GM12891 (cell line): ENCODE measurements around the gene GOLT1B. TPM values are rescaled to one million over a fixed set of nuclear protein-coding genes. Genes with fewer than 3 reads are reported as not detected.
"Not testable (repeated sequence)": the region's sequence is repeated elsewhere in the genome, so short reads cannot be mapped to it uniquely, and the experiment has no call there.

Experiments
- DNase-seq: peaks from one replicate; pipeline ENCODE4 v3.0.0; 2011; ENCODE audit warnings: low spot score; ENCODE audit not compliant: insufficient read length
- FAIRE-seq: peaks from 2 replicates; lab custom pipeline; 2011; peaks lifted over from hg19 to GRCh38; lab: Jason Lieb, UNC
- PAX5 ChIP-seq: IDR thresholded peaks from 2 replicates; pipeline ENCODE4 v1.6.1; 2011; ENCODE audit warnings: low read length, moderate library complexity, mild to moderate bottlenecking; ENCODE audit not compliant: insufficient read depth, severe bottlenecking
- POLR2A ChIP-seq: IDR thresholded peaks from 2 replicates; pipeline ENCODE4 v1.6.1; 2011; ENCODE audit warnings: low read depth, low read length, control low read depth
- POLR2AphosphoS5 ChIP-seq: IDR thresholded peaks from 2 replicates; pipeline ENCODE4 v1.6.1; 2011; ENCODE audit warnings: low read depth, low read length, control low read depth
- POU2F2 ChIP-seq: IDR thresholded peaks from 2 replicates; pipeline ENCODE4 v1.6.1; 2011; ENCODE audit warnings: low read depth, mild to moderate bottlenecking, control low read depth, low read length, moderate library complexity
- SPI1 ChIP-seq: IDR thresholded peaks from 2 replicates; pipeline ENCODE4 v1.6.1; 2011; ENCODE audit warnings: low read depth, low read length, control low read depth
- TAF1 ChIP-seq: IDR thresholded peaks from 2 replicates; pipeline ENCODE4 v1.6.1; 2011; ENCODE audit warnings: low read depth, low read length, control low read depth
- polyA plus RNA-seq: library from polyadenylated mRNA; unstranded; fragments of >200 nt; gene quantifications from one replicate; pipeline ENCODE4 v1.2.1, GENCODE V29; 2012; ENCODE audit warnings: low read depth, missing spikeins, inconsistent platforms; ENCODE audit not compliant: missing spikeins

The GOLT1B gene, protein sequence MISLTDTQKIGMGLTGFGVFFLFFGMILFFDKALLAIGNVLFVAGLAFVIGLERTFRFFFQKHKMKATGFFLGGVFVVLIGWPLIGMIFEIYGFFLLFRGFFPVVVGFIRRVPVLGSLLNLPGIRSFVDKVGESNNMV
- 11.2 TPM for polyA plus RNA-seq

DNA sequence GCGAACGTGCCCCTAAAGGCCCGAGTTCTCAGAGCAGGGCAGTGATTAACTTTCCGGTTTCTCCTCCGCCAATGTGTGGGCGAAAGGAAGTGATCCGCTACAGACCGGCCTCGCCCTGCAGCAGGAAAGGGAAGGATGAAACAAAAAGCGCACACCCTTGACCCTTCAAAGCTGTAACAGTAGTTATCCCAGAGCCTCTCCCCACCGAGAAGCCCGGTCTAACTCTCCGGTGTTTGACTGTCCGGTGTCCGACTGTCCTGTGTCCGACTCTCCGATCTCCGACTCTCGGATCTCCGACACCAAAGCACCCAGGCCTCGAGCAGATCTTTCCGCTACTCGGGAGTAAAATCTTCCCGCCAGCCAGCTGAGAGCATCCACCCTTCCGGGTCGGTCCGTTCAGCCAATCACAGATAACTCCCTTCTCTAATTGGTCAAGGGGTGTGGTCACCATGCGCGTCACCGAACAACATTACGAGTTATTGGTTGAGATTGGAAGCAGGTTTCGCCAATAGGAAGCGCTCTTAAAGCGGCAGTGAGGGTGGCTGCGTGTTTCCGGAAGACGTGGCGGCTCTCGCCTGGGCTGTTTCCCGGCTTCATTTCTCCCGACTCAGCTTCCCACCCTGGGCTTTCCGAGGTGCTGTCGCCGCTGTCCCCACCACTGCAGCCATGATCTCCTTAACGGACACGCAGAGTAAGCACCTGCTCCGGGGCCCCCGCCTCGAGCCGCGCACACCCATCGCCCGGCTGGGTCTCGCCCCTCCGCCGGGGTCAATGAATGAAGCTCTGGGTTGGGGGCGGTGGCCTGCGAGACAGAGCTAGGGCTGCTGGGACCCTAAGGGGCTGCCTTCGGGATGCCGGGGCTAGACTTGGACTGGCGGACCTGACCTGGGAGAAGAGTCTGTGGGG lies at the start of gene GOLT1B, which contains the start of gene RECQL:
Gene GOLT1B (plus strand): TSS at position 532 of the 906 bp plus-strand sequence. CDS start 135 bp downstream, at position 667.
Gene RECQL (minus strand): TSS at position 378 of the 906 bp plus-strand sequence. CDS start 2,065 bp downstream, outside the sequence.
- TF ChIP-seq POLR2A: peak; percentile 94
- TF ChIP-seq TAF1: peak; percentile 73
- no peak for TF ChIP-seq PAX5
- peak; percentile 87 for TF ChIP-seq POLR2AphosphoS5
- TF ChIP-seq POU2F2: no peak
- TF ChIP-seq SPI1: peak; percentile 68
- peak; percentile 98 for FAIRE-seq
- DNase-seq: peak; percentile 56

- FAIRE-seq (no peak), DNase-seq (no peak)
- TF ChIP-seq POLR2AphosphoS5: no peak
- no peak for TF ChIP-seq TAF1
- TF ChIP-seq POU2F2: no peak
- TF ChIP-seq SPI1: no peak
- TF ChIP-seq POLR2A: no peak
- no peak for TF ChIP-seq PAX5
Observed at GRCh38 chr12:21453312-21453852, 48.2 kb upstream of the GOLT1B start.

- no peak for TF ChIP-seq PAX5
- no peak for TF ChIP-seq POLR2A
- no peak for TF ChIP-seq POU2F2
- TF ChIP-seq POLR2AphosphoS5: no peak
- TF ChIP-seq SPI1: no peak
- no peak for TF ChIP-seq TAF1
- no peak for DNase-seq
- no peak for FAIRE-seq
Observed at GRCh38 chr12:21456291-21456780, 45.3 kb upstream of the GOLT1B start.

- DNase-seq (no peak), FAIRE-seq (no peak)
- TF ChIP-seq PAX5: no peak
- TF ChIP-seq POLR2AphosphoS5: no peak
- TF ChIP-seq TAF1: no peak
- no peak for TF ChIP-seq POU2F2
- TF ChIP-seq SPI1: no peak
- TF ChIP-seq POLR2A: no peak
Observed at GRCh38 chr12:21459474-21459873, 42.1 kb upstream of the GOLT1B start.

GRCh38 chr12:21467334-21467733 lies 34.3 kb upstream of the GOLT1B start:
- FAIRE-seq, DNase-seq: not testable (repeated sequence)

DNA sequence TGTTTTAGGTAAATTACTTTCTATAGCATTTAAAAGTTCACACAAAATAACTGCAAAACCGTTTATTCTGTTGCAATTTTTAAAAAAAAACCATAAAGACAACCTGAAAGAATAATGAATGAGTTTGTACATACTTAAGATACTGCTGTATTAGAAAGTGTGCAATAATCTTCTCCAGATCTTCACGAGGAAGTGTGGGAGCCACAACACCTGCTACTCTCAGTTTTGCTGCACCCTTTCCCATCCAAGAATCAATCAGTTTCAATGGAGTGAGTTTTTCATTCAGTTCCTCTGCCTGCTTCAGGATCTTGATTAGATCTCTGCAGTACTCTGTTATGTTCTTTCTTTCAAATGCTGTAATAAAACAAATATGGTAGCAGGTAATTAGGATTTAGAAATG lies 30.3 kb upstream of the GOLT1B start:
- TF ChIP-seq SPI1 (no peak), TAF1 (no peak), PAX5 (no peak), POLR2AphosphoS5 (no peak), POLR2A (no peak), POU2F2 (no peak)
- DNase-seq (no peak), FAIRE-seq (no peak)

DNA sequence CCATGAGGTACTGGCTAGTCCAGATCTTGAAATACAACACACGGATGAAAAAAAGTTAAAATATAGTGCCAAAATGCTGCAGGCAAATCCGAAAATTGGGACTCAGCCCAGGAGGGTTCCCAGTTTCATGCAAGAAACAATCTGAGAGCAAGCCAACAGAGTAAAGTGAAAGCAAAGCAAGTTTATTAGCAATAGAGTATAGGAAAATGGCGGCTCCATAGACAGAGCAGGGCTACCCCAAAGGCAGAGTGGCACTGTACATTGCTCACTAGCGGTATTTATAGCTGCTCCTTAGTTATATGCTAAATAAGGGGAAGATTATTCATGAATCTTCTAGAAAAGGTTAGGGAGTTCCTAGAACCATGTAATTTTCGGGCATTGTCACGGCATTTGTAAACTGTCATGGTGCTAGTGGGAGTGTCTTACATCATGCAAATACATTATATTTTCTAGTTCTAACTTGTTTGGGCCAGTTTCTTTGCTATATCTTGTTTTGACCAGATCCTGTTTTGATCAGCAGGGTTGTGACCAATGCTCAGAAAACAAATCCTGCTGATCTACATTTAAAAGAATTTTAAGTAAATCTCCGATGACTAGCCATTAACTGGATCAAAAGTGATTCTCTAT lies 29.3 kb upstream of the GOLT1B start:
- no peak for FAIRE-seq
- TF ChIP-seq POLR2A (no peak), PAX5 (no peak), SPI1 (no peak), POU2F2 (no peak), TAF1 (no peak), POLR2AphosphoS5 (no peak)
- no peak for DNase-seq

GRCh38 chr12:21475552-21475951 lies 26.0 kb upstream of the GOLT1B start:
- FAIRE-seq: no peak
- TF ChIP-seq POLR2AphosphoS5 (no peak), PAX5 (no peak), POLR2A (no peak), SPI1 (no peak), POU2F2 (no peak), TAF1 (no peak)
- DNase-seq: no peak

DNA sequence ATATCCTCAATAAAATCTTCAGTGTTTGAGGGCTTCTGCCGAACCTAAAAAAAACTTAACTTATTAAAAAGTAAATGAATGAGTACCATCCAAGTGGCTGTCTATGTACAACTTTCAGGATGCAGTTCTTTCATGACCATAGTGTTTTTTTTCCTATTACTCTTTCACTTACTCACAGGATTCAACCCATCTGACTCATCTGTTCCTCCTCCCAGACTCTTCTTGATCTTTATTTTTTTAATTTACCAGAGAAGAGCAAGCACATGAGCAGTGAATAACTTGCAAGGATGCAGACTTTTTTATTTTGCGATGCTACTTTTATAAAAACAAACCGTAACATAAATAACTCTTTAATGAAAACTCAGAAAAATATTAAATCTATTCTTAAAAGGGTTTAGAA lies 24.6 kb upstream of the GOLT1B start:
- no peak for TF ChIP-seq PAX5
- FAIRE-seq (no peak), DNase-seq (no peak)

DNA sequence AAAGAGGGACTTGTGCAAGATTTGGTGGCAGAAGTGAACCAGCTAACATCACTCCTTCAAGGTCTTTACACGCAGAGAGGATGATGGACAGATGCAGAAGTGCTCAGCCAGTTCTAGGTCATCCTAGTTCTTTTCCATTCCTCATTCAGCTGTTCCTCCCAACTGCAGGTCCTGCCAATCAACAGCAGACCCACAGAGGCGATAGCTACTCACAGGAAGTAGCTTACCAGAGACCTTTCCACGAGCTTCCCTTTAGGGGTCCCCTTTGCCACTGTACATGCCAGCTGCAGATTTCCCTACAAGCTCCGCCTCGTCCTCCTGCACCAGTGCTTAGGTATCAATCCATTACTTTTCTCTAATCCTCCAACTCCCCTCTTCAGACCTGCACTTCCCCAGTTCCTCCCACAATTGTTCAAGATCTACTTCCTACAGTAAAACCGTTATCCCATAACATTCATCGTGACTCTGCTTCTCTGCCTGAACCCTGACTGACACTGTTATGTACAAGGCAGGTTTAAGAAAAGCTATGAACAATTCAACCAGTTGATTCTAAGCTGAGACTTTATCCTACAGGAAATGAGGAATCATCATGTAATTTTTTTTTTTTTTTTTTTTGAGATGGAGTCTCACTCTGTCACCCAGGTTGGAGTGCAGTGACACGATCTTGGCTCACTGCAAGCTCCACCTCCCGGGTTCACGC lies 22.7 kb upstream of the GOLT1B start:
- FAIRE-seq (no peak), DNase-seq (no peak)
- TF ChIP-seq POLR2AphosphoS5: no peak
- TF ChIP-seq POLR2A: no peak
- no peak for TF ChIP-seq TAF1
- TF ChIP-seq SPI1: no peak
- no peak for TF ChIP-seq POU2F2
- no peak for TF ChIP-seq PAX5
